MCF 10A (cell line): ENCODE data around the gene MKLN1. TPM values are rescaled to one million over a fixed set of nuclear protein-coding genes. Genes with fewer than 3 reads are reported as not detected.
"Not testable (repeated sequence)": the region's sequence is repeated elsewhere in the genome, so short reads cannot be mapped to it uniquely, and the experiment has no call there.

Experiments
- BruUV-seq: library from RNA; stranded (reverse); fragments of 400-500 nt; replicated peaks from 2 replicates; lab custom pipeline; 2021; lab: Mats Ljungman, UMichigan
- CTCF ChIA-PET: fragments of 300-600 bp; sonication (Branson Sonifier 250); formaldehyde crosslinking; extraction: SDS; loops from one replicate; lab custom pipeline; 2021; ENCODE audit warnings: antibody characterized with exemption, inconsistent platforms; lab: Yijun Ruan, JAX
- POLR2A ChIA-PET: fragments of 300-600, 350-650 bp; sonication (Branson Sonifier 250); formaldehyde crosslinking; extraction: SDS; loops from one replicate; lab custom pipeline; 2020; ENCODE audit warnings: antibody characterized with exemption, inconsistent platforms; lab: Yijun Ruan, JAX
- DNase-seq: peaks from one replicate; pipeline ENCODE4 v3.0.0-alpha.2; 2018; ENCODE audit not compliant: unreplicated experiment
- H3K27ac Mint-ChIP-seq: one replicate; pipeline ENCODE4 v1.8.0; 2022; ENCODE audit warnings: mild to moderate bottlenecking, low read depth, mixed read lengths; ENCODE audit not compliant: unreplicated experiment
- H3K27me3 Mint-ChIP-seq: one replicate; pipeline ENCODE4 v1.8.0; 2022; ENCODE audit warnings: mixed read lengths; ENCODE audit not compliant: insufficient read depth, unreplicated experiment
- H3K36me3 Mint-ChIP-seq: one replicate; pipeline ENCODE4 v1.8.0; 2022; ENCODE audit warnings: mild to moderate bottlenecking, moderate library complexity, mixed read lengths; ENCODE audit not compliant: insufficient read depth, unreplicated experiment
- H3K4me1 Mint-ChIP-seq: one replicate; pipeline ENCODE4 v1.8.0; 2022; ENCODE audit warnings: mixed read lengths; ENCODE audit not compliant: insufficient read depth, unreplicated experiment
- H3K4me3 Mint-ChIP-seq: one replicate; pipeline ENCODE4 v1.8.0; 2022; ENCODE audit warnings: mild to moderate bottlenecking, moderate library complexity, mixed read lengths; ENCODE audit not compliant: unreplicated experiment
- H3K9me3 Mint-ChIP-seq: one replicate; pipeline ENCODE4 v1.8.0; 2022; ENCODE audit warnings: mixed read lengths; ENCODE audit not compliant: unreplicated experiment
- intact Hi-C: fragments of 100-400 bp; cut with micrococcal nuclease; formaldehyde crosslinking; loops from 2 replicates; pipeline ENCODE4 v1.14.1; 2022
- total RNA-seq: library from RNA; stranded (reverse); gene quantifications from 2 replicates; pipeline ENCODE4 v1.2.3, GENCODE V29; 2022
- TF ChIP-seq, protein P1 (sequence below): fragments of 200-600 bp; IDR thresholded peaks from one replicate; pipeline ENCODE4 v1.8.0; 2022; ENCODE audit warnings: antibody characterized with exemption, mild to moderate bottlenecking; ENCODE audit not compliant: unreplicated experiment

MKLN1 gene
- total RNA-seq, 1 experiment from 2014 or later: 35.6 TPM

DNA sequence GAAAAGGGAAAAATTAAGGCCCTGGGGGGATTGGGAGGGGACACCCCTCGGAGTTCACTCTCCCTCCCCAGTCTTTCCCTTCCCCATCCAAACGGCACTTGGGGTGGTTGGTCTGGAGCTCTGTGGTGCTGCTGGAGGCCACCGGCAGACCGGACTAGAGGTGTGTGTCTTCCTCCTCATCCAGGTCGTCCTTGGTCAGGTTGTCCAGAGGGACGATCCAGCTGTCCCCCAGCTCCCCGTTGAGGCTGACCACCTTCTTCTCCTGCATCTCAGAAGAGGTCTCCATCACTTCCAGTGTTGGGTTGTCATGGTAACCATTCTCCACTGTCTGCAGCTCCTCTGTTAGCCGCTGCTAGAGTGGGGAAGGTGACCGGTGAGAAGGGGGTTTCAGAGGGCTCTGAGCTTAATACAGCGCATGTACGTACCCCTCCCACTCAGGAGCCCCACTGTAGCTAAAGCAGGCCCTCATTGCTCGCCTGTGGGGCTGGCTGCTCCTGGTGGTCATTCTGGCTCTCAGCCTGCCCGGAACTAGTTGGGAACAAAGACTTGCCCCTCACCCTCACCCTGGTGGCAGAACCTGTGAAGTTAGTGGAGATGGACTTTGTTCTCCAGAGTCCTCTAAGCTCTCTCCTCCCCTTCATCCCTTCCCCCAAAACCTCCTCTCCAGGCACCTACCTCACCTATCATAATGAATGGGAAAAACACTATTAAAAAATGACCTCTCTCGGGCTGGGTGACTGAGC is 176.7 kb downstream of the MKLN1 start:
- TF ChIP-seq, protein P1, sequence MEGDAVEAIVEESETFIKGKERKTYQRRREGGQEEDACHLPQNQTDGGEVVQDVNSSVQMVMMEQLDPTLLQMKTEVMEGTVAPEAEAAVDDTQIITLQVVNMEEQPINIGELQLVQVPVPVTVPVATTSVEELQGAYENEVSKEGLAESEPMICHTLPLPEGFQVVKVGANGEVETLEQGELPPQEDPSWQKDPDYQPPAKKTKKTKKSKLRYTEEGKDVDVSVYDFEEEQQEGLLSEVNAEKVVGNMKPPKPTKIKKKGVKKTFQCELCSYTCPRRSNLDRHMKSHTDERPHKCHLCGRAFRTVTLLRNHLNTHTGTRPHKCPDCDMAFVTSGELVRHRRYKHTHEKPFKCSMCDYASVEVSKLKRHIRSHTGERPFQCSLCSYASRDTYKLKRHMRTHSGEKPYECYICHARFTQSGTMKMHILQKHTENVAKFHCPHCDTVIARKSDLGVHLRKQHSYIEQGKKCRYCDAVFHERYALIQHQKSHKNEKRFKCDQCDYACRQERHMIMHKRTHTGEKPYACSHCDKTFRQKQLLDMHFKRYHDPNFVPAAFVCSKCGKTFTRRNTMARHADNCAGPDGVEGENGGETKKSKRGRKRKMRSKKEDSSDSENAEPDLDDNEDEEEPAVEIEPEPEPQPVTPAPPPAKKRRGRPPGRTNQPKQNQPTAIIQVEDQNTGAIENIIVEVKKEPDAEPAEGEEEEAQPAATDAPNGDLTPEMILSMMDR: no peak
- DNase-seq: no peak
- no peaks in the 10 kb centered on the region for H3K27me3 Mint-ChIP-seq
- H3K9me3 Mint-ChIP-seq: no peaks in the 10 kb centered on the region
- H3K36me3 Mint-ChIP-seq: peaks cover 8% of the 10 kb centered on the region
- no peak overlapping the region for H3K27ac Mint-ChIP-seq
- BruUV-seq: no TSS peak
- intact Hi-C loops: no loop called here
- H3K4me3 Mint-ChIP-seq: no peak overlapping the region
- CTCF ChIA-PET: interaction anchor here (0.5 to 11.8 kb wide), 4 partner anchors 148 to 451 kb away, joined by 3 to 204 read pairs (median 4); no protein-coding TSS in a partner anchor
- H3K4me1 Mint-ChIP-seq: peaks cover 8% of the 10 kb centered on the region
- POLR2A ChIA-PET: interaction anchor here (0.6 to 1.4 kb wide), 4 partner anchors 8 to 61 kb away, joined by 3 to 8 read pairs (median 4); no protein-coding TSS in a partner anchor

DNA sequence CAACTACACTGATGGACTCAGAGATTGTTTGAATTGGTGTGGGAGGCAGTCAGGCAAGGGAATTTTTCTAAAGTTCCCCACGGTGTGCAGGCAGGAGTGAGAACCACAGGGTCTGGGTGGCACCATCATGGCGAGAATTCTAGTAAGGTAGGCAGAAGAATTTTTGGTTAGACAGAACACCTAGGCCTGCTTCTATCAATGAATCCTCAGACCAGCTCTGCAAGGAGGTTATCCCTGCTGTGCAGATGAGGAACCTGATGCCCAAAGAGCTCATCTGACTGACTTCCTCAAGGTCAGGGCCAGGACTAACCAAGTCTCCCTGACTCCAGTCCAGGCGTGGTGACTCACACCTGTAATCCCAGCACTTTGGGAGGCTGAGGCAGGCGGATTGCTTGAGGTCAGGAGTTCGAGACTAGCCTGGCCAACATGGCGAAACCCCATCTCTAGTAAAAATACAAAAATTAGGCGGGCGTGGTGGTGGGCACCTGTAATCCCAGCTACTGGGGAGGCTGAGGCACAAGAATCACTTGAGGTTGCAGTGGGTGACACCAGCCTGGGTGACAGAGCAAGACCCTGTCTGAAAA is 177.5 kb downstream of the MKLN1 start:
- CTCF ChIA-PET: interaction anchor here (1.1 to 11.8 kb wide), 2 partner anchors 148 to 152 kb away, joined by 5 to 204 read pairs; no protein-coding TSS in a partner anchor
- H3K4me1 Mint-ChIP-seq, BruUV-seq, H3K36me3 Mint-ChIP-seq, H3K9me3 Mint-ChIP-seq, intact Hi-C loops, H3K27ac Mint-ChIP-seq, DNase-seq, H3K4me3 Mint-ChIP-seq, H3K27me3 Mint-ChIP-seq: not testable (repeated sequence)
- POLR2A ChIA-PET: interaction anchor here (0.7 to 1.4 kb wide), 3 partner anchors 9 to 60 kb away, joined by 3 to 8 read pairs (median 3); no protein-coding TSS in a partner anchor

DNA sequence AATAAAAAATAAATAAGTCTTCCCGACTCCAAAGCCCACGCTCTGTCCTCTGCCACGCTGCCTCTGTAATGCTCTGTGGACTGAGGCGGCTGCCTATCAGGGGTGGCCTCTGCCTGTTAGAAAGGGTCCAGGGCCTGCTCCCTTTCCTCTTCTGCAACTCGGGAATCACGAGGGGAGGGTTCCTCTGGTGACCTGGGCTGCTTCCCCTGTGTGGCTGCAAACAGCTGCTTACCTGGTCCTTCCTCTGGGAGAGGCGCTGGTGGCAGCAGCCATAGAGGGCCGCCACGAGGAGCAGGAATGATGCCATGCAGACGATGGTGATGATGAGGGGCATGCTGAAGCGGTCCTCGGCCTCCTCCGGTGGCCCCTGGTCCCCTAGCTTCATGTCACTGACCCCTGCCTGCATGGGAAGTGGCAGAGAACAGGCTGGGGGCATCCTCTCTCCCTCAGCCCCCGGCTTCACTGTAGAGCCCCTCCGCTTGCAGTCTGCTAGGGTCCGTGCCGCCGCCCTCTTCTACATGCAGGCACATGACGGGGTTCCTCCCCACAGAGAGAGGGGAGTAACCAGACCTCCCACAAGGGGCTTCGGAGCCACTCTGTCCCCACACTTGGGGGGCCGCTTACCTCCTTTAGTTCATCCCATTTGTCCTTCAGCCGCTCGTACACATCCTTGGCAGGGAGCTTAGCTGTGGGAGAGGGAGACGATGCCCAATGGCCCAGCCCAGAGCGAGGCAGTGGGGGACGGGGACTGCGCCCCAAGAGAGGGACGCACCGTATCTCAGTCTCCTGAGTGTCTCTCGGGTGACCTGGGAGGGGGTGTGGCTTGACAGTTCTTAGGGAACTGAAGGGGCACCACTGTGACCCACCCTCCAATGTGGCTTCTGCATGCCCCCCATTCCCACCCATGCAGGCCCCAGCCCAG is 178.2 kb downstream of the MKLN1 start:
- no peak for DNase-seq
- ChIA-PET CTCF (interaction anchor here (0.5 to 11.8 kb wide), 6 partner anchors 10 to 151 kb away, joined by 4 to 204 read pairs (median 14); no protein-coding TSS in a partner anchor), POLR2A (interaction anchor here (1.2 kb wide), 1 partner anchor 401 kb away, joined by 3 read pairs; no protein-coding TSS in a partner anchor)
- intact Hi-C loops: no loop called here
- Mint-ChIP-seq H3K9me3 (no peaks in the 10 kb centered on the region), H3K27ac (no peak overlapping the region), H3K27me3 (no peaks in the 10 kb centered on the region), H3K4me1 (peaks cover 8% of the 10 kb centered on the region), H3K4me3 (no peak overlapping the region), H3K36me3 (peaks cover 8% of the 10 kb centered on the region)
- TF ChIP-seq, protein P1: no peak
- BruUV-seq: no TSS peak

DNA sequence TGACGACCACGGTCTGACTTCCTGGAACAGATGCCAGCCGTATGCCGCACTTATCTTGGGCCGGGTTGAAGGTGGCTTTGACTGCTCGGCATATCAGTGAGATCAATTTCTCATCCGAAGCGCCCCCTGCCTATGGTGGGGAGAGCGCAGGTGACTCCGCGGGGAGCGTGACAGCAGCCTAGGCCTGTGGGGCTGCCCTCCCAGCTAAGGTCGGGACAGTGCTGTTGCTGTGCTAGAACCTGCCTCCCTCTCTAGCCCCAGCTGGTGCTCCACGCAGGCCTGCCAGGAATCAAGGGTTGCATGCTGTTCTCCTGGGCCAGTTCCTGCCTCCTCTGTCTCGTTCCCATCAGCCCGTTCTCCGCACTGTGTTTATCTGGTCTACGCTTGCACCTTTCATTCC is 178.9 kb downstream of the MKLN1 start:
- intact Hi-C loops: no loop called here
- Mint-ChIP-seq H3K4me3 (no peak overlapping the region), H3K4me1 (peaks cover 8% of the 10 kb centered on the region), H3K9me3 (no peaks in the 10 kb centered on the region), H3K27me3 (no peaks in the 10 kb centered on the region), H3K36me3 (peaks cover 8% of the 10 kb centered on the region), H3K27ac (no peak overlapping the region)
- BruUV-seq: no TSS peak
- ChIA-PET POLR2A (interaction anchor here (1.2 kb wide), 1 partner anchor 402 kb away, joined by 3 read pairs; no protein-coding TSS in a partner anchor), CTCF (interaction anchor here (0.5 to 11.8 kb wide), 18 partner anchors 8 to 1456 kb away, joined by 3 to 204 read pairs (median 4); no protein-coding TSS in a partner anchor)
- no peak for DNase-seq
- TF ChIP-seq, protein P1: no peak
